Stimulated activated CD4-positive, alpha-beta T cell treated with anti-CD3 and anti-CD28 coated beads, Interleukin-12 subunit alpha, Interleukin-12 subunit beta, amount 100 ng/mL, for 24 hours (primary cell): Measurements from ENCODE around the gene SLC6A19.

Source experiments
- DNase-seq, 2 experiments: peaks; one replicate each; pipeline ENCODE4 v3.0.0-alpha.2; 2020; ENCODE audit warnings: low read depth in 2 of 2

SLC6A19 gene

DNA sequence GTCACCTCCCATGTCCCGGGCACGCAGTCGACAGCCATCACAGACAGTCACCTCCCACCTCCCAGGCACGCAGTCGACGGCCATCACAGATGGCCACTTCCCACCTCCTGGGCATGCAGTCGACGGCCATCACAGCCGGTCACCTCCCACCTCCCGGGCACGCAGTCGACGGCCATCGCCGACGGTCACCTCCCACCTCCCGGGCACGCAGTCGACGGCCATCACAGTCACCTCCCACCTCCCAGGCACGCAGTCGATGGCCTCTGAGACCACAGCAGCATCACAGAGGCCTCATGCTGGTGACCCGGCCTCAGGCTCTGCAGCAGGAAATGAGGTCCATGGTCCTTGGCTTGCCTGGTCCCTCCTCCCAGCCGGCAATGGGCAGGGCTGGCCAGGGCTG lies 5.5 kb upstream of the SLC6A19 start:
- DNase-seq = no peak

DNA sequence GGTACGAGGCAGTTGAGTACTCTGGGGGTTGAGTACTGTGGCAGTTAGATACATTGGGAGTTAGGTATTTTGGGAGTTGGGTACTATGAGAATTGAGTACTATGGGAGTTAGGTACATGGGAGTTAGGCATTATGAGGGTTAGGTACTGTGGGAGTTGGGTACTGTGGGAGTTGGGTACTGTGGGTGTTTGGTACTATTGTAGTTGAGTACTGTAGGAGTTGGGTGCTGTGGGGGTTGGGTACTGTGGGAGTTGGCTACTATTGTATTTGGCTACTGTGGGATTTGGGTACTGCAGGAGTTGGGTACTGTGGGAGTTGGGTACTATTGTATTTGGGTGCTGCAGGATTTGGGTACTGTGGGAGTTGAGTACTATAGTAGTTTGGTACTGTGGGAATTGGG lies 4.8 kb upstream of the SLC6A19 start:
- DNase-seq = no peak

- DNase-seq = no peak
These were observed 3.3 kb upstream of the SLC6A19 start for GRCh38 chr5:1197876-1198666.

GRCh38 chr5:1199340-1199648 lies 2.1 kb upstream of the SLC6A19 start:
- no peak for DNase-seq

DNA sequence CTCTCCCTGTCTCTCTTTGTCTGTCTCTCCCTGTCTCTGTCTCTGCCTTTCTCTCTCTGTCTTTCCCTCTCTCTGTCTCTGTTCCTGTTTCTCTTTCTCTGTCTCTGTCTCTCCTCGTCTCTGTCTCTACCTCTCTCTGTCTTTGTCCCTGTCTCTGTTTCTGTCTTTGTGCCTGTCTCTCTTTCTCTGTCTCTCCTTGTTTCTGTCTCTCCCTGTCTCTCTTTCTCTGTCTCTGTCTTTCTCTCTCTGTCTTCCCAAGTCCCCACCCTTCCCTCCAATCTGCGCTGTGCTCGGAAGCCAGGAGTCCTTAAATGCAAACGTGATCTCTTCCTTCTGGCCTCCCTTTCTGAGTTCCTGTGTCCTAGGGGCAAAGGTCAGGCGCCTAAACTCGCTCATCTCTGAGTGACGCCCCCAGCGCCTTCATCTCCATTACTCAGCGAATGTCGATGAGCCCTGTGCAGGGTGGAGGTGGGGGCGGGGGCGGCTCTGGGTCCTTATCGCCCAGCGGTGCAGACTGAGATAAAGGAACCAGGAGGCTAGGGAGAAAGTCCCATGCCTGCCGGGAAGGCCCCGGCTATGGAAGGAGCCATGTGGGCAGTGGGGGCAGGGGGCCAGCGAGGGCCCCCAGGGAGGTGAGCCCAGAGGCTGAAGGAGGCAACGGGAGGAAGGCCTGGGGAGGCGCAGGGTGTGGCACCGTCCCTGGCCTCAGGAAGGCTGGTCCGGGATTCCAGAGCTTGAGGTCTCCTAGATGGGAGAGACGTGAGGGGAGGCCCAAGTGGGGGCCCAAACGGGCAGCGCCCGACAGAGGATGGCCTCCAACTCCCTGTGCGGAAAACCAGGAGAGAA lies 1.5 kb upstream of the SLC6A19 start:
- DNase-seq = no peak

DNA sequence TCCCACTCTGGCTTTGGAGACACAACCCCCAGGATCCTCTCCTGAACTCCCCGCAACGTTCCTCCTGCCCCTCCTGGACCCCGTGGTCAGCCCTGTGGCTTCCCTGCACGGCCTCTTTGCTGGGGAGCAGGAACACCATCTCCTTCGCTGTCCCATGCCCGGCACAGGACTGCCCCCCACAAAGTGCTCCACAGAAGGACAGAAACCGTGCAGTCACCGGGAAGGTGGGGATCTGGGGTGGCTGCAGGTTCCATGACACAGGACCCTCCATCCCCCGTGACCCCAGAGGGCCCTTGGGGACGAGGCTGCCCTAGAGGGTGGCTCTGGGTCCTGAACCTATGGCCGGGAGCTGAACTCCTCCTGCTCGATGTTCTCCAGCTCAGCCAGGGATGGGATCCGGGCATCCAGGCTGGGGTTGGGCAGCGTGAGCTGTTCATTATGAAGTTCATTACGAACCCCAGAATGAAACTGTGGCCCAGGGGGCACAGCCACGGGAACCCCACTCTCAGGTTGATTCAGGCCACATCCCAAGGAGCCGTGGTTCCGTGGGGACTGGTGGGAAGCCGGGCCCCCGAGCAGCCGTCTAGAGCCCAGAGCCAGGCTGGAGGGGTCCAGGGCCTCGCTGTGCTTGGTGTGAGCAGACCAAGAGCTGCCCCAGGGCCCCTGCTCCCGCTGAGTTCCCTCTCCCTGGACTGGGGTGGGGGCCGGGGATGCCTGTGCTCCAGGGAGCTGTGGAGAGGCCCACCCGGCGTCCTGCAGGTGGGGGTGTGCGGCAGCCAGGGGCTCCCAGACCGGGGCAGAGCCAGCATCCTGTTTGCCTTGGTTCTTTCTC lies 684 bp upstream of the SLC6A19 start:
- DNase-seq = no peak

DNA sequence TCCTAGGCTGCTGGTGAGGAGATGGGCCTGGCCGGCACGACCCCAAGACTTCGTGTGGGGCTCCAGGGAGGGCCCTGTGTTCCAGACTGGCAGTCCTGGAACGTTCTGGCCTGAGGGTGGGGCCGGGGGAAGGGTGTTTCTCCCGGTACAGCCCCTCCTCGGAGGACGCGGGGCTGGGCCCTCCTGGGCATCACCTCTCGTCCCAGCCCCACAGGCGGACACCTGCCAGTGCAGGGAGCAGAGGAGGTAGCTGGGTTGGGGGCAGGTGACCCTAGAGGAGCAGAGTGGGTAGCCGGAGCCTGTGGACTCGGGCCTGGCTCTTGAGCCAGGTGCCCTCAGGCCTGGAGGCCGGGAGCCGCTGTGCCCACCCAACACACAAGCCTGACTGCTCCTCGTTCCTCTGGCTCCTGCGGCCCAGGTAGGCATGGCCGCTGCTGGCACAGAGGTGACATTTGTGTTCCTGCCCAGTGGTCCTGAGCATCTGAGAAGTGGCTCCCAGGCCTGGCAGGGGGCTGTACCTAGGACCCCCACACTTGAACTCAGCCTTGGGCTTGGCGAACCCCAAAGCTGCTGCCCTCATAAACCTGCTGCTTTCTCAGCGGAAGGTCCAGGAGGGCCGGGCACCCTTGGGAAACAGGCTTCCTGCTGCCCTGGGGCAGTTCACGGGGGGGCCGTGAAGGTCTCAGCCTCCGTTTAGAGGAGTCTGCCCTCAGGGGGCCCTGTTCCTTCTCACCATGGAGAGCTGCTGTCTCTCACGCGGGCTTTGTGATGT lies 817 bp downstream of the SLC6A19 start:
- DNase-seq = no peak

DNA sequence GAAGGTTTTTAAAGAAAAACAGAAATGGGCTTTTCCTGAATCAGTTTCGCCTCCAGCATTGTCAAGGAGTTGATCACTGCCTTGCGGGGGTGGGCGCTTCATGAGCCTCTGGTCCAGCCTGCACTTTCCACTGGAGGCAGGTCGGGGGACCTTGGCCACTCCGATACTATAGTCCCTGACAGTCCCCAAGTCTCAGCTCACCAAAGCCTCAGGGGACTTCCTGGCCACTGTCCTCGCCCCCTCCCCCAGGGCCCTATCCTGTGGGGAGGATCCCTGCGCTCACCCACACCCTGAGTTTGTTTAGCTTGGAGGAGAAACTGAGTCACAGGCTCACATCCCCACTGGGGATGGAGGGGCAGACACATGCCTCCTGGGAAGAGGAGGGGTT lies 1.4 kb downstream of the SLC6A19 start:
- no peak for DNase-seq

- DNase-seq = no peak
These were observed 2.0 kb downstream of the SLC6A19 start for GRCh38 chr5:1203311-1203967.

GRCh38 chr5:1203968-1204692 lies 2.7 kb downstream of the SLC6A19 start:
- no peak for DNase-seq

- DNase-seq = no peak
These were observed 3.4 kb downstream of the SLC6A19 start for GRCh38 chr5:1204693-1205242.

GRCh38 chr5:1205255-1206180 lies 4.1 kb downstream of the SLC6A19 start:
- no peak for DNase-seq

DNA sequence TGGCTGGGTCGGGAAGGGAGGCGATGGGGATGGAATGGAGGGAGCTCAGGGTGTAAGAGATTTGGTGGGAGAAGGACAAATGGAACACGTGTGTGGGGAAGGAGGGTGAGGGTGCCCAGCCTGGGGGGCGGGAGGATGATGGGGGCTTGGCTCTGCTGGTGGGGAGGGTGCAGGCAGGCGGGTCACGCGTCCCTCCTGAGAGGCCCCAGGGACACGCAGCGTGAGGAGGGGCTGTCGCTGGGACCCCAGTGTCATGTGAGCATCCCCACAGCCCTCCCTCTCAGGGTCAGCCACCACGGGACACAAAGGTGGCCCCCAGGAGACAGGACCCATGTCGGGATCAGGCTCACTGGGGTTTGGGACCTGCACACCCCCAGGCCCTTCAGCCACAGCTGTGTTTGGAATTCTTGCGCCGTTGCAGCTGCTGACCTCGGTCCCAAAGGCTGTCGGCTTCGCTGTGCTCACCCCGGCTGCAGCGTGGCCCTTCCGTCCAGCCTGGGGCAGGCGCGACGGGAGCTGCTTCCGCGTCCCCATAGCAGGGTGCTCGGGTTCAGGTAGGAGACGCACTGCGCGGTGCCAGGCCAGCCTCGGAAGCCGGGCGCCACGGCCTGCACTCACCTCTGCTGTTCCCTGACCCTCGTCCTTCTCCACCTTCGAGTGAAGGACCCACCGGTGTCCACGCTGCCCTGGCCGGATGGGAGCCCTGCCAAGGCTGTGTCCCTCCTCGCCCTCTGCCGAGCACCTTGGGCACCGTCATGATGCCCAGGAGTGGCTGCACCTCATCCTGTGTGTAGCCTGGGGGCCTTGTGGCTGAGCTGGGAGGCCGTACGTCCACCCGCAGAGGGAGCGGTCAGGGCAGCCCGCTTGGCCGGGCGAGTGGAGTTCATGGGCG lies 5.4 kb downstream of the SLC6A19 start:
- no peak for DNase-seq

DNA sequence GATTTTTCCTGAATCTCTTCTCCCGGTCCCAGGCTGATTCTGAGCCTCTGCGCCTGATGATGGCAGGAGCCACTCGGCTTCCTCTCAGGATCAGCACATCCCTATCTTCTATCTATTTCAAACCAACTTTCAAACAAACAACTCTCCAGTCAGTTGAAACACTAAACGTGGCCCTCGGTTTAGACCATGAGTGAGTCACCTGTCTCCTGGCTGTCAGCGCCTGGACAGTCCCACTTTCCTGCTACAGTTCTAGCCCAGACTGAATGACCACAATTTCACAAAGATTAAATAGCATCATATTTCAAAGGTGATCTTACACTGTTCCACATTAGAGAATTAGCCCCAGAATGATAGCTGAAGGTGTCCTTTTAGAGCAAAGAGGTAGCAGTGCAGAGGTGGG lies 6.2 kb downstream of the SLC6A19 start:
- no peak for DNase-seq

- no peak for DNase-seq
These were observed 6.9 kb downstream of the SLC6A19 start for GRCh38 chr5:1208221-1208742.

DNA sequence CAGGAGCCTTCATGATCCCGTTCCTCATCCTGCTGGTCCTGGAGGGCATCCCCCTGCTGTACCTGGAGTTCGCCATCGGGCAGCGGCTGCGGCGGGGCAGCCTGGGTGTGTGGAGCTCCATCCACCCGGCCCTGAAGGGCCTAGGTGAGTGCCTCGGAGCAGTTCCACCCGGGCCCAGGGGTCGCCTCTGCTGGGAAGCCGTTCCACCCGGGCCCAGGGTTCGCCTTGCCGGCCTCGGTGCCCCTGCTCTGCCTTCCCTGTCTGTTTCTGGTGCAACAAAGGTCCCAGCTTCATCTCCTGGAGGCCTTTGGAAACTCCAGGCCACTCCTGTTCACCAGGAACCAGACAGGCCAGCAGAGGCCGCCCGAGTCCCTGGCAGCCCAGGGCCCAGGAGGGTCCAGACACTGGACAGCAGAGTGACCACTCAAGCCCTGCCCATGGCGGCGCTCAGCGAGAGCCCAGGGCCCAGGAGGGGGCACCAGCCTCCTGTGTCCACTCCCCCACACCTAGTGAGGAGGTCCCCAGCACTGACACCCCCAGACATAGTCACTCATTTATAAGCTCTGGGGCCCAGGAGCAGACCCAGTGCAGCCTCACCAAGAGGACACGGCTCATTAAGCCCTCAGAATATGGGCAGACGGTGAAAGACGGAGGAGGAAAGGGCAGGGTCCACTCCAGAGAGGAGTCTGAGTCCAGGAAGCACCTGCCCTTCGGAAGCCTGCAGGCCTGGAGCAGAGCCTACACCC lies 7.5 kb downstream of the SLC6A19 start:
- no peak for DNase-seq

DNA sequence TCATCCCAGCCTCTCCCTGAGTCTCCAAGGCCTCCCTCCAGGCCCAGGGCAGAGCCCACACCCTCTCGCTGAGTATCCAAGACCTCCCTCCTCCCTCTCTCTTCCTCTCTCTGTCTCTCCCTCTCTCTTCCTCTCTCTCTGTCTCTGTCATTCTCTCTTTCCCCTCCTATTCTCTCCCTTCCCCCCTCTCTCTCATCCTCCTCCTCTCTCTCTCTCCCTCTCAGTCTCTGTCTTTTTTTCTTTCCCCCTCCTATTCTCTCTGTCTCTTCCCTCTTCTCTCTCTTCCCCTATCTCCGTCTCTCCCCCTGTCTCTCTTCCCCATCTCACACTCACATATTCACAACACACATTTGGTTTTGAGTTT lies 8.1 kb downstream of the SLC6A19 start:
- DNase-seq = no peak
